SK-N-SH (cell line): ENCODE data around the gene ARRDC2. TPM values are rescaled to one million over a fixed set of nuclear protein-coding genes. Genes with fewer than 3 reads are reported as not detected.
A peak's percentile ranks its signal among the peaks of the same experiment; 100 is the strongest.

Experiments
- CTCF ChIA-PET: fragments of 300-600, 350-600 bp; formaldehyde crosslinking; extraction: SDS; loops from one replicate; lab custom pipeline; 2021; lab: Yijun Ruan, JAX
- POLR2A ChIA-PET: fragments of 350-600 bp; sonication (Branson Sonifier 250); formaldehyde crosslinking; extraction: SDS; loops from one replicate; lab custom pipeline; 2020; ENCODE audit warnings: antibody characterized with exemption, inconsistent platforms; lab: Yijun Ruan, JAX
- DNase-seq: peaks from one replicate; pipeline ENCODE4 v3.0.0; 2012
- H2AFZ ChIP-seq: fragments of 200-600 bp; sonication (generic); 2 replicates; pipeline ENCODE4 v1.8.1; 2016; ENCODE audit warnings: antibody characterized with exemption, mild to moderate bottlenecking, low read depth
- H3F3A ChIP-seq: fragments of 200-600 bp; sonication (generic); replicated peaks from 2 replicates; pipeline ENCODE3; 2016; ENCODE audit warnings: antibody characterized with exemption, mild to moderate bottlenecking; ENCODE audit not compliant: insufficient read depth
- H3K27ac ChIP-seq, 2 experiments: fragments of 200-500 bp in 1 of 2; fragments of 200-600 bp in 1 of 2; sonication (Bioruptor generic) in 1 of 2; sonication (generic), shearing (Covaris generic) in 1 of 2; 2 replicates each; pipeline versions ENCODE4 v1.5.1 to v1.6.1; 2014 to 2016; ENCODE audit warnings: low read depth in 2 of 2, inconsistent platforms in 1 of 2, low read length in 1 of 2, mild to moderate bottlenecking in 1 of 2, mixed read lengths in 1 of 2
- H3K27me3 ChIP-seq: fragments of 200-600 bp; sonication (generic), shearing (Covaris generic); 2 replicates; pipeline ENCODE4 v1.6.1; 2016; ENCODE audit warnings: mixed run types; ENCODE audit not compliant: insufficient read depth
- H3K36me3 ChIP-seq, 2 experiments: fragments of 200-500 bp in 1 of 2; fragments of 200-600 bp in 1 of 2; sonication (Bioruptor generic) in 1 of 2; sonication (generic) in 1 of 2; replicated peaks in 1 of 2; 2 replicates each; pipeline versions ENCODE3 to v1.5.1; 2014 to 2016; ENCODE audit warnings: low read length in 1 of 2, mild to moderate bottlenecking in 1 of 2; ENCODE audit not compliant: insufficient read depth in 2 of 2, control insufficient read depth in 1 of 2
- H3K4me1 ChIP-seq, 2 experiments: fragments of 200-500 bp in 1 of 2; fragments of 200-600 bp in 1 of 2; sonication (Bioruptor generic) in 1 of 2; sonication (generic), shearing (Covaris generic) in 1 of 2; 2 replicates each; pipeline versions ENCODE4 v1.5.1 to v1.6.1; 2014 to 2016; ENCODE audit warnings: low read depth in 1 of 2, low read length in 1 of 2, mixed run types in 1 of 2; ENCODE audit not compliant: insufficient read depth in 2 of 2, control insufficient read depth in 1 of 2
- H3K4me2 ChIP-seq: fragments of 200-600 bp; sonication (generic), shearing (Covaris generic); 2 replicates; pipeline ENCODE4 v1.6.1; 2017; ENCODE audit warnings: mixed run types
- H3K4me3 ChIP-seq, 2 experiments: fragments of 200-500 bp in 1 of 2; fragments of 200-600 bp in 1 of 2; sonication (Bioruptor generic) in 1 of 2; sonication (generic), shearing (Covaris generic) in 1 of 2; 2 replicates each; pipeline versions ENCODE4 v1.5.1 to v1.8.1; 2014 to 2016; ENCODE audit warnings: low read depth in 2 of 2, inconsistent platforms in 1 of 2, low read length in 1 of 2, mild to moderate bottlenecking in 1 of 2, mixed read lengths in 1 of 2, moderate library complexity in 1 of 2
- H3K79me2 ChIP-seq: fragments of 200-600 bp; sonication (generic); 2 replicates; pipeline ENCODE4 v1.8.1; 2017; ENCODE audit warnings: mild to moderate bottlenecking; ENCODE audit not compliant: insufficient read depth
- H3K9ac ChIP-seq: fragments of 200-600 bp; sonication (generic); 2 replicates; pipeline ENCODE4 v1.6.1; 2017; ENCODE audit warnings: mixed run types
- H3K9me2 ChIP-seq: fragments of 200-600 bp; sonication (generic); 2 replicates; pipeline ENCODE4 v1.6.1; 2017; ENCODE audit warnings: mixed run types
- H3K9me3 ChIP-seq: fragments of 200-600 bp; sonication (generic); 2 replicates; pipeline ENCODE4 v1.6.1; 2017; ENCODE audit warnings: mixed run types, mild to moderate bottlenecking, moderate library complexity
- H4K20me1 ChIP-seq: fragments of 200-600 bp; sonication (generic); 2 replicates; pipeline ENCODE4 v1.6.1; 2017; ENCODE audit warnings: mild to moderate bottlenecking, mixed run types; ENCODE audit not compliant: insufficient read depth
- CHD2 ChIP-seq: fragments of 150-350 bp; IDR thresholded peaks from 2 replicates; pipeline ENCODE4 v1.6.1; 2018; ENCODE audit warnings: low read length; ENCODE audit not compliant: partially characterized antibody
- FOXJ3 ChIP-seq: sonication (generic); formaldehyde crosslinking; IDR thresholded peaks from 2 replicates; pipeline ENCODE4 v1.5.1; 2020; ENCODE audit warnings: mild to moderate bottlenecking, missing genetic modification reagents
- GATA2 ChIP-seq: sonication (generic); formaldehyde crosslinking; IDR thresholded peaks from 2 replicates; pipeline ENCODE4 v1.5.0; 2020; ENCODE audit warnings: mild to moderate bottlenecking, missing genetic modification reagents
- MXI1 ChIP-seq: IDR thresholded peaks from 2 replicates; pipeline ENCODE4 v1.6.1; 2012; ENCODE audit warnings: mild to moderate bottlenecking, low read depth, low read length, improper control_type of control experiment
- NRF1 ChIP-seq: IDR thresholded peaks from 2 replicates; pipeline ENCODE4 v1.6.1; 2012; ENCODE audit warnings: low read depth, mild to moderate bottlenecking, low read length
- RCOR1 ChIP-seq: fragments of 150-350 bp; IDR thresholded peaks from 2 replicates; pipeline ENCODE4 v1.6.1; 2017; ENCODE audit warnings: antibody characterized with exemption, low read length
- RFX5 ChIP-seq: IDR thresholded peaks from 2 replicates; pipeline ENCODE4 v1.6.1; 2012; ENCODE audit warnings: mild to moderate bottlenecking, improper control_type of control experiment, low read length
- RXRA ChIP-seq: IDR thresholded peaks from 2 replicates; pipeline ENCODE4 v1.4.0; 2012; ENCODE audit warnings: low read depth, mild to moderate bottlenecking, borderline replicate concordance
- SIN3A ChIP-seq: IDR thresholded peaks from 2 replicates; pipeline ENCODE4 v1.6.1; 2012; ENCODE audit warnings: low read depth, mild to moderate bottlenecking, low read length, moderate library complexity, borderline replicate concordance
- TEAD4 ChIP-seq: IDR thresholded peaks from 2 replicates; pipeline ENCODE4 v1.4.0; 2012; ENCODE audit warnings: mild to moderate bottlenecking, borderline replicate concordance; ENCODE audit not compliant: insufficient read depth
- WGBS: methylation state at CpG from one replicate; pipeline ENCODE4 v1.1.6; 2017; ENCODE audit warnings: low lambda C conversion rate; 5-methylcytosine and 5-hydroxymethylcytosine counted together
- polyA plus RNA-seq, 3 experiments: library from polyadenylated mRNA; depleted of rRNA; stranded (reverse); fragments of >200 nt; gene quantifications; 2 replicates each; pipeline ENCODE4 v1.2.3, GENCODE V29; 2012
- TF ChIP-seq, protein P1 (sequence below): IDR thresholded peaks from 2 replicates; pipeline ENCODE4 v1.4.0; 2012; ENCODE audit warnings: low read depth, borderline replicate concordance
- TF ChIP-seq, protein P2 (sequence below): IDR thresholded peaks from 2 replicates; pipeline ENCODE4 v1.4.0; 2012; ENCODE audit warnings: low read depth
- TF ChIP-seq, protein P3 (sequence below): IDR thresholded peaks from 2 replicates; pipeline ENCODE4 v1.6.1; 2012; ENCODE audit warnings: mild to moderate bottlenecking, low read depth, low read length, moderate library complexity

ARRDC2 gene
- polyA plus RNA-seq, 1 of the 3 experiments (the other 2 are of a cell fraction), result 5.5 TPM

DNA sequence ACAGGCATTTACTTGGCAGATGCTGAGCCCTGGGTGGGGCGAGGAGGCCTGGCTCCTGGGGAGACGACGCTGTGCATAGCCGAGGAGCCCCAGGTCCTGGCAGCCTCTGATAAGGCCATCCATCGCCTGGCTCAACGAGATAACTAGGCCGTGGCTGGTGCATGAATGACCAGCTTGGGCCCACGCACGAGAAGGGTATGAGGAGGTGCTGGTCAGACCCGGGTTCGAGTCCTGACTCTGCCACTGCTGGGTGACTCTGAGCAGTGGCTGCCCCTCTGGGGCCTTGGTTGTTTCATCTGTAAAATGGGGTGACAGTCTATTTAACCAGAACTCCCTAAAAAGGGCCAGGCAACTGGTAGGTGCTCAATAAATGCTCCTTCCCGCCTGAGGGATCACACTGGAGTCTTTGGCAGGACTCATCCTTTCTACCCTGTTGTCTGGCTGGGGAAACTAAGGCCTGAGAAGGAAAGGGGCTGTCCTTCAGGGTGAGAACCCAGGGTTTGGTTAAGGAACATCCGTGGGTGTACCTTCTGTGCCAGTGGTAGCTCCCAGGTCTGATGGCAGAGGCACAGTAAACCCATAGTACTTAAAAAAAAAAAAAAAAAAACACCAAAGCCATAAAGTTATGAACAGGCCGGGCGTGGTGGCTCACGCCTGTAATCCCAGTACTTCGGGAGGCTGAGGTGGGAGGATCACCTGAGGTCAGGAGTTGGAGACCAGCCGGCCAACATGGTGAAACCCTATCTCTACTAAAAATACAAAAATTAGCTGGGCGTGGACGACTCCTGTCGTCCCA lies 8.1 kb upstream of the ARRDC2 start:
- Histone ChIP-seq H3K27me3 (no peaks in the 10 kb centered on the region), H3K4me1 (peaks cover 0 to 4% of the 10 kb centered on the region in 2 experiments; a peak in 1 of 4 replicates), H3K4me3 (no peak overlapping the region), H3K79me2 (peaks cover 9% of the 10 kb centered on the region; the same call in 1 of the 2 replicates), H3K4me2 (no peak overlapping the region), H3K9me2 (no peaks in the 10 kb centered on the region), H3K36me3 (no peaks in the 10 kb centered on the region), H3K9me3 (no peaks in the 10 kb centered on the region), H3K27ac (peak overlapping the region in 1 of 2 experiments; percentile 37; a peak in 1 of 4 replicates), H3F3A (peaks cover 1% of the 10 kb centered on the region), H4K20me1 (no peaks in the 10 kb centered on the region), H3K9ac (no peak overlapping the region), H2AFZ (no peak overlapping the region)
- ChIA-PET POLR2A (no interaction called here), CTCF (interaction anchor here (1.5 to 16.7 kb wide), 3 partner anchors 59 to 141 kb away, joined by 6 to 464 read pairs (median 24); partner anchors contain the start of genes CCDC124 and RPL18A)
- 91% methylated on average over 18 of the region's 21 CpGs for WGBS
- no peak for DNase-seq
- TF ChIP-seq NRF1, result no peak
- TF ChIP-seq, protein P1, sequence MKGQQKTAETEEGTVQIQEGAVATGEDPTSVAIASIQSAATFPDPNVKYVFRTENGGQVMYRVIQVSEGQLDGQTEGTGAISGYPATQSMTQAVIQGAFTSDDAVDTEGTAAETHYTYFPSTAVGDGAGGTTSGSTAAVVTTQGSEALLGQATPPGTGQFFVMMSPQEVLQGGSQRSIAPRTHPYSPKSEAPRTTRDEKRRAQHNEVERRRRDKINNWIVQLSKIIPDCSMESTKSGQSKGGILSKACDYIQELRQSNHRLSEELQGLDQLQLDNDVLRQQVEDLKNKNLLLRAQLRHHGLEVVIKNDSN, result no peak
- TF ChIP-seq, protein P2, sequence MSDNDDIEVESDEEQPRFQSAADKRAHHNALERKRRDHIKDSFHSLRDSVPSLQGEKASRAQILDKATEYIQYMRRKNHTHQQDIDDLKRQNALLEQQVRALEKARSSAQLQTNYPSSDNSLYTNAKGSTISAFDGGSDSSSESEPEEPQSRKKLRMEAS, result no peak
- no peak for TF ChIP-seq FOXJ3 (CRISPR knock-in tag)
- no peak for TF ChIP-seq CHD2
- TF ChIP-seq RCOR1, result no peak
- no peak for TF ChIP-seq RFX5
- no peak for TF ChIP-seq RXRA
- no peak for TF ChIP-seq MXI1
- TF ChIP-seq SIN3A, result no peak
- no peak for TF ChIP-seq TEAD4
- TF ChIP-seq GATA2 (CRISPR knock-in tag), result no peak
- TF ChIP-seq, protein P3, sequence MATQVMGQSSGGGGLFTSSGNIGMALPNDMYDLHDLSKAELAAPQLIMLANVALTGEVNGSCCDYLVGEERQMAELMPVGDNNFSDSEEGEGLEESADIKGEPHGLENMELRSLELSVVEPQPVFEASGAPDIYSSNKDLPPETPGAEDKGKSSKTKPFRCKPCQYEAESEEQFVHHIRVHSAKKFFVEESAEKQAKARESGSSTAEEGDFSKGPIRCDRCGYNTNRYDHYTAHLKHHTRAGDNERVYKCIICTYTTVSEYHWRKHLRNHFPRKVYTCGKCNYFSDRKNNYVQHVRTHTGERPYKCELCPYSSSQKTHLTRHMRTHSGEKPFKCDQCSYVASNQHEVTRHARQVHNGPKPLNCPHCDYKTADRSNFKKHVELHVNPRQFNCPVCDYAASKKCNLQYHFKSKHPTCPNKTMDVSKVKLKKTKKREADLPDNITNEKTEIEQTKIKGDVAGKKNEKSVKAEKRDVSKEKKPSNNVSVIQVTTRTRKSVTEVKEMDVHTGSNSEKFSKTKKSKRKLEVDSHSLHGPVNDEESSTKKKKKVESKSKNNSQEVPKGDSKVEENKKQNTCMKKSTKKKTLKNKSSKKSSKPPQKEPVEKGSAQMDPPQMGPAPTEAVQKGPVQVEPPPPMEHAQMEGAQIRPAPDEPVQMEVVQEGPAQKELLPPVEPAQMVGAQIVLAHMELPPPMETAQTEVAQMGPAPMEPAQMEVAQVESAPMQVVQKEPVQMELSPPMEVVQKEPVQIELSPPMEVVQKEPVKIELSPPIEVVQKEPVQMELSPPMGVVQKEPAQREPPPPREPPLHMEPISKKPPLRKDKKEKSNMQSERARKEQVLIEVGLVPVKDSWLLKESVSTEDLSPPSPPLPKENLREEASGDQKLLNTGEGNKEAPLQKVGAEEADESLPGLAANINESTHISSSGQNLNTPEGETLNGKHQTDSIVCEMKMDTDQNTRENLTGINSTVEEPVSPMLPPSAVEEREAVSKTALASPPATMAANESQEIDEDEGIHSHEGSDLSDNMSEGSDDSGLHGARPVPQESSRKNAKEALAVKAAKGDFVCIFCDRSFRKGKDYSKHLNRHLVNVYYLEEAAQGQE, result no peak
